HFFc6 (cell line): ENCODE measurements around the gene DST. TPM values are rescaled to one million over a fixed set of nuclear protein-coding genes. Genes with fewer than 3 reads are reported as not detected.

Source experiments
- DNase-seq: peaks from one replicate; pipeline ENCODE4 v3.0.0-alpha.2; 2018
- H3K27ac Mint-ChIP-seq: 2 replicates; pipeline ENCODE4 v1.8.0; 2020; ENCODE audit warnings: mild to moderate bottlenecking, mixed read lengths
- H3K27me3 Mint-ChIP-seq: 2 replicates; pipeline ENCODE4 v1.8.0; 2021; ENCODE audit warnings: mild to moderate bottlenecking, moderate library complexity, mixed read lengths; ENCODE audit not compliant: insufficient read depth
- H3K36me3 Mint-ChIP-seq: 2 replicates; pipeline ENCODE4 v1.8.0; 2021; ENCODE audit warnings: low read depth, mixed read lengths
- H3K4me1 Mint-ChIP-seq: 2 replicates; pipeline ENCODE4 v1.8.0; 2020; ENCODE audit warnings: low read depth, mixed read lengths
- H3K4me3 Mint-ChIP-seq: 2 replicates; pipeline ENCODE4 v1.8.0; 2020; ENCODE audit warnings: mild to moderate bottlenecking, moderate library complexity, mixed read lengths
- H3K9me3 Mint-ChIP-seq: 2 replicates; pipeline ENCODE4 v1.8.0; 2020; ENCODE audit warnings: mild to moderate bottlenecking, mixed read lengths
- CTCF ChIP-seq: fragments of 200-600 bp; sonication (generic); IDR thresholded peaks from 2 replicates; pipeline ENCODE4 v1.5.0; 2021; ENCODE audit warnings: antibody characterized with exemption, mild to moderate bottlenecking
- total RNA-seq, 6 experiments: library from RNA; stranded (reverse); fragmentation: NEBNext Ultra II Directional; extraction: Animal tissue kit (Norgen Biotek cat#: 25700); gene quantifications; 2 replicates in 1 of 6; 3 replicates in 5 of 6; pipeline ENCODE4 v1.2.3, GENCODE V29; 2021

The DST gene
- total RNA-seq, 6 experiments from 2014 or later = 246 to 408 (median 279) TPM

GRCh38 chr6:56644366-56644765 lies 1.7 kb upstream of the DST start:
- H3K4me1 Mint-ChIP-seq = peaks cover 80% of the 10 kb centered on the region
- DNase-seq = no peak
- H3K9me3 Mint-ChIP-seq = no peaks in the 10 kb centered on the region
- no peak for TF ChIP-seq CTCF
- peak overlapping the region; percentile 26; the same call in 1 of the 2 replicates for H3K4me3 Mint-ChIP-seq
- H3K27ac Mint-ChIP-seq = peak overlapping the region; percentile 93
- peaks cover 13% of the 10 kb centered on the region for H3K27me3 Mint-ChIP-seq
- peaks cover 69% of the 10 kb centered on the region for H3K36me3 Mint-ChIP-seq

- H3K4me3 Mint-ChIP-seq = peak overlapping the region; percentile 80
- no peak for DNase-seq
These were observed 845 bp upstream of the DST start for GRCh38 chr6:56643379-56644089.

GRCh38 chr6:56640374-56640773 lies 2.3 kb downstream of the DST start:
- Mint-ChIP-seq H3K4me3 (no peak overlapping the region; the same call in 1 of the 2 replicates), H3K27ac (peak overlapping the region; percentile 48), H3K36me3 (peaks cover 69% of the 10 kb centered on the region)

More at GRCh38 chr6:56643379-56644089, 845 bp upstream of the DST start:
- Mint-ChIP-seq H3K9me3 (no peaks in the 10 kb centered on the region), H3K27me3 (peaks cover 13% of the 10 kb centered on the region), H3K27ac (peak overlapping the region; percentile 93), H3K4me1 (peaks cover 80% of the 10 kb centered on the region), H3K36me3 (peaks cover 69% of the 10 kb centered on the region)
- TF ChIP-seq CTCF = no peak

GRCh38 chr6:56638760-56639159 lies 3.9 kb downstream of the DST start:
- Mint-ChIP-seq H3K9me3 (no peaks in the 10 kb centered on the region), H3K4me3 (no peak overlapping the region; the same call in 1 of the 2 replicates), H3K27me3 (peaks cover 24% of the 10 kb centered on the region), H3K36me3 (peaks cover 69% of the 10 kb centered on the region), H3K27ac (peak overlapping the region; percentile 52), H3K4me1 (peaks cover 64% of the 10 kb centered on the region)
- no peak for TF ChIP-seq CTCF
- DNase-seq = no peak

More at GRCh38 chr6:56640374-56640773, 2.3 kb downstream of the DST start:
- Mint-ChIP-seq H3K4me1 (peaks cover 80% of the 10 kb centered on the region), H3K9me3 (no peaks in the 10 kb centered on the region), H3K27me3 (peaks cover 22% of the 10 kb centered on the region)
- TF ChIP-seq CTCF = no peak
- DNase-seq = no peak

GRCh38 chr6:56637640-56638039 lies 5.0 kb downstream of the DST start:
- TF ChIP-seq CTCF = peak; percentile 83
- H3K27me3 Mint-ChIP-seq = peaks cover 22% of the 10 kb centered on the region
- H3K36me3 Mint-ChIP-seq = peaks cover 72% of the 10 kb centered on the region
- H3K9me3 Mint-ChIP-seq = no peaks in the 10 kb centered on the region
- peak; percentile 64 for DNase-seq
- H3K4me1 Mint-ChIP-seq = peaks cover 53% of the 10 kb centered on the region
- H3K27ac Mint-ChIP-seq = peak overlapping the region; percentile 39
- H3K4me3 Mint-ChIP-seq = 0 out of 2 replicates have a peak overlapping the region, but pooled peaks have one; percentile 22
